A549 (cell line): ENCODE data around the gene LIG1. TPM values are rescaled to one million over a fixed set of nuclear protein-coding genes. Genes with fewer than 3 reads are reported as not detected.

Experiments used
- ATAC-seq, 2 experiments: fragments of 200-7000 bp in 1 of 2; fragments of >200 bp in 1 of 2; cut with Nextera tagmentation in 1 of 2; cut with Tn5 transposase in 1 of 2; 3 replicates each; pipeline versions ENCODE4 v1.8.0 to v1.9.1; 2018 to 2020; ENCODE audit warnings: mild to moderate bottlenecking in 1 of 2, moderate library complexity in 1 of 2
- CTCF ChIA-PET: fragments of 300-600 bp; sonication (Branson Sonifier 250); formaldehyde crosslinking; extraction: SDS; loops from one replicate; lab custom pipeline; 2021; ENCODE audit warnings: antibody characterized with exemption, inconsistent platforms; lab: Yijun Ruan, JAX
- POLR2A ChIA-PET: fragments of 350-600 bp; formaldehyde crosslinking; extraction: SDS; loops from one replicate; lab custom pipeline; 2021; ENCODE audit warnings: antibody characterized with exemption, inconsistent platforms; lab: Yijun Ruan, JAX
- DNase-seq, 2 experiments: peaks; one replicate each; pipeline versions ENCODE4 v3.0.0 to v3.0.0-alpha.2; 2011 to 2016; ENCODE audit warnings: low read depth in 1 of 2, low spot score in 1 of 2
- FAIRE-seq: peaks from 2 replicates; lab custom pipeline; 2011; peaks lifted over from hg19 to GRCh38; lab: Jason Lieb, UNC
- H3K27ac ChIP-seq, 2 experiments: fragments of >200 bp; sonication (Bioruptor Twin); formaldehyde crosslinking; 3 replicates each; pipeline ENCODE4 v1.5.1; 2016 to 2017
- H3K4me1 ChIP-seq: fragments of >200 bp; sonication (Bioruptor Twin); formaldehyde crosslinking; 3 replicates; pipeline ENCODE4 v1.6.1; 2016
- H3K4me2 ChIP-seq: fragments of >200 bp; sonication (Bioruptor Twin); formaldehyde crosslinking; 3 replicates; pipeline ENCODE4 v1.6.1; 2016
- H3K4me3 ChIP-seq: fragments of >200 bp; sonication (Bioruptor Twin); formaldehyde crosslinking; 3 replicates; pipeline ENCODE4 v1.5.1; 2016
- H3K9me3 ChIP-seq: fragments of >200 bp; sonication (Bioruptor Twin); formaldehyde crosslinking; 3 replicates; pipeline ENCODE4 v1.6.1; 2016
- CBX2 ChIP-seq: fragments of 200-600 bp; sonication (generic); IDR thresholded peaks from 2 replicates; pipeline ENCODE4 v1.6.1; 2016; ENCODE audit warnings: low read depth, mild to moderate bottlenecking, borderline replicate concordance
- CHD2 ChIP-seq: fragments of 150-350 bp; IDR thresholded peaks from 2 replicates; pipeline ENCODE4 v1.6.1; 2014; ENCODE audit warnings: low read length; ENCODE audit not compliant: partially characterized antibody
- CTCF ChIP-seq: fragments of >200 bp; sonication (Bioruptor Twin); formaldehyde crosslinking; IDR thresholded peaks from 3 replicates; pipeline ENCODE4 v1.5.1; 2016
- EHMT2 ChIP-seq: fragments of 200-600 bp; sonication (generic); IDR thresholded peaks from 2 replicates; pipeline ENCODE4 v1.6.1; 2016; ENCODE audit warnings: antibody characterized with exemption, low read depth, mild to moderate bottlenecking, moderate library complexity
- EP300 ChIP-seq, 2 experiments: fragments of >200 bp; sonication (Bioruptor Twin); formaldehyde crosslinking; IDR thresholded peaks; 2 replicates in 1 of 2; 3 replicates in 1 of 2; pipeline ENCODE4 v1.6.1; 2016 to 2017
- ESRRA ChIP-seq: fragments of 150-350 bp; IDR thresholded peaks from 2 replicates; pipeline ENCODE4 v1.6.1; 2014; ENCODE audit warnings: mild to moderate bottlenecking, low read length, borderline replicate concordance
- FOSL2 ChIP-seq, 2 experiments: fragments of 450-650 bp in 1 of 2; fragments of >200 bp in 1 of 2; sonication (Bioruptor Twin) in 1 of 2; formaldehyde crosslinking; IDR thresholded peaks; 2 replicates each; pipeline versions ENCODE4 v1.5.0 to v1.6.1; 2016 to 2020; ENCODE audit warnings: mild to moderate bottlenecking in 1 of 2, moderate library complexity in 1 of 2
- GATA3 ChIP-seq: IDR thresholded peaks from 2 replicates; pipeline ENCODE4 v1.6.1; 2012; ENCODE audit warnings: borderline replicate concordance
- HDAC2 ChIP-seq: fragments of 200-600 bp; sonication (generic); IDR thresholded peaks from 2 replicates; pipeline ENCODE4 v1.6.1; 2016
- HEYL ChIP-seq: fragments of 250-450 bp; sonication (Bioruptor Pico); IDR thresholded peaks from 2 replicates; pipeline ENCODE4 v1.8.0; 2021; ENCODE audit warnings: mild to moderate bottlenecking, moderate library complexity
- JUN ChIP-seq, 2 experiments: fragments of >200 bp; sonication (Bioruptor Twin); formaldehyde crosslinking; IDR thresholded peaks; 2 replicates in 1 of 2; 3 replicates in 1 of 2; pipeline ENCODE4 v1.6.1; 2016 to 2017
- KDM5A ChIP-seq: fragments of 200-600 bp; sonication (generic); IDR thresholded peaks from 2 replicates; pipeline ENCODE4 v1.6.1; 2016; ENCODE audit warnings: antibody characterized with exemption, mild to moderate bottlenecking
- MAFK ChIP-seq: fragments of 450-650 bp; IDR thresholded peaks from 2 replicates; pipeline ENCODE4 v1.6.1; 2014; ENCODE audit not compliant: partially characterized antibody
- MAX ChIP-seq: IDR thresholded peaks from 2 replicates; pipeline ENCODE4 v1.6.1; 2012
- MYC ChIP-seq: IDR thresholded peaks from 2 replicates; pipeline ENCODE4 v1.6.1; 2012; ENCODE audit warnings: mild to moderate bottlenecking, inconsistent platforms, low read length, improper control_type of control experiment, borderline replicate concordance
- NFE2L2 ChIP-seq: fragments of 150-350 bp; conservative IDR thresholded peaks from 2 replicates; pipeline ENCODE4 v1.6.1; 2014; ENCODE audit warnings: low read length
- NPAS2 ChIP-seq: fragments of 250-450 bp; sonication (Bioruptor Pico); IDR thresholded peaks from 2 replicates; pipeline ENCODE4 v1.8.0; 2022; ENCODE audit warnings: mild to moderate bottlenecking, moderate library complexity, borderline replicate concordance
- PHF8 ChIP-seq: fragments of 200-600 bp; sonication (generic); IDR thresholded peaks from 2 replicates; pipeline ENCODE4 v1.6.1; 2016; ENCODE audit warnings: low read depth, mild to moderate bottlenecking, antibody characterized with exemption, moderate library complexity, borderline replicate concordance
- RARB ChIP-seq: fragments of 250-450 bp; sonication (Bioruptor Pico); IDR thresholded peaks from 2 replicates; pipeline ENCODE4 v1.8.0; 2021; ENCODE audit warnings: mild to moderate bottlenecking, moderate library complexity
- TFCP2L1 ChIP-seq: fragments of 250-450 bp; sonication (Bioruptor Pico); IDR thresholded peaks from 2 replicates; pipeline ENCODE4 v1.5.0; 2021; ENCODE audit warnings: mild to moderate bottlenecking
- TP53 ChIP-seq: fragments of 250-450 bp; sonication (Bioruptor Pico); IDR thresholded peaks from 2 replicates; pipeline ENCODE4 v1.5.0; 2021; ENCODE audit warnings: mild to moderate bottlenecking, moderate library complexity
- ZC3H11A ChIP-seq: fragments of 450-650 bp; IDR thresholded peaks from 2 replicates; pipeline ENCODE4 v1.6.1; 2014; ENCODE audit warnings: antibody characterized with exemption, mild to moderate bottlenecking
- ZFP36 ChIP-seq: fragments of 450-650 bp; IDR thresholded peaks from 2 replicates; pipeline ENCODE4 v1.6.1; 2014; ENCODE audit warnings: borderline replicate concordance; ENCODE audit not compliant: partially characterized antibody
- ZSCAN20 ChIP-seq: fragments of 250-450 bp; sonication (Bioruptor Pico); IDR thresholded peaks from 2 replicates; pipeline ENCODE4 v1.8.0; 2022; ENCODE audit warnings: mild to moderate bottlenecking, moderate library complexity
- WGBS: methylation state at CpG from one replicate; pipeline ENCODE4 v1.1.6; 2017; ENCODE audit errors: missing lambda C conversion rate; 5-methylcytosine and 5-hydroxymethylcytosine counted together
- polyA plus RNA-seq, 4 experiments: library from polyadenylated mRNA; depleted of rRNA in 3 of 4; stranded (reverse); fragments of >200 nt; fragmentation: RNase III in 1 of 4; extraction: RNeasy Plus Mini Kit Qiagen cat#74134 plus additional on column Dnase treatment in 1 of 4; gene quantifications; 2 replicates in 3 of 4; 3 replicates in 1 of 4; pipeline ENCODE4 v1.2.3, GENCODE V29; 2011 to 2017
- TF ChIP-seq, protein P1 (sequence below): fragments of 250-450 bp; sonication (Bioruptor Pico); IDR thresholded peaks from 2 replicates; pipeline ENCODE4 v1.5.0; 2021; ENCODE audit warnings: mild to moderate bottlenecking, moderate library complexity, borderline replicate concordance

The LIG1 gene
- polyA plus RNA-seq, 2 of the 4 experiments (the other 2 are of a cell fraction) = 54.9 to 101 TPM

DNA sequence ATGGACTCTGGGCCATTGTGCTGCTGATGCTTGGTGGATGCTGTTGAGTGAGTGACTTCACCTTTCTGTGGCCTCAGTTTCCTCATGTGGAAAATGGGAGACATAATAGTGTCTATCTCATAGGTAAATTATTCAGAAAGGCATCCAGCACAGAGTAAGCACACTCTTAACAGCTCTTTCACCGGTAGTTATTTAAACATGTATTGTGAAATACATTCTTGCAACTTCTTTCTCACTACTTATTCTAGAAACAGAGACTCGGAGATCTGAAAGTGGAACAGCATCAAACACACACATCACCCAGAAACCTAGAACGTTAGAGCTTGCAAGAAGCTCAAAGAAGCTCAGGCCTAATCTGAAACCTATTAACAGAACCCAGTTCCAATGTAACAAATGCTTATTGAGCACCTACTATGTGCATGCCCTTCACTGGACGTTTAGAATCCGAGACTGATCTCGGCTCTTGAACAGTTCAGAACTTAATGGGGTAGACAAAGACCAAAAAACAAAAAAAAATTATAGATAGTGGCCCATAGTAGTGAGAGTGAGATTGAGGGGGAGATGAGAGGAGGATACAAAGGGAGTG lies 4.4 kb upstream of the LIG1 start:
- no peak for FAIRE-seq
- Histone ChIP-seq H3K27ac (no peak overlapping the region), H3K4me1 (peaks cover 8% of the 10 kb centered on the region; the same call in 1 of the 3 replicates), H3K4me3 (no peak overlapping the region), H3K9me3 (no peaks in the 10 kb centered on the region), H3K4me2 (no peak overlapping the region)
- CTCF ChIA-PET = interaction anchor here (1.2 to 3.0 kb wide), 3 partner anchors 22 to 211 kb away, joined by 3 to 15 read pairs (median 4); no protein-coding TSS in a partner anchor
- TF ChIP-seq ZSCAN20 (CRISPR knock-in tag) (no peak), EP300 (IDR thresholded peaks at IDR 0.05) (no peak), TP53 (CRISPR knock-in tag) (no peak), RARB (no peak), GATA3 (no peak), TFCP2L1 (no peak), KDM5A (no peak)
- ATAC-seq = no peak
- POLR2A ChIA-PET = no interaction called here
- WGBS = 88% methylated on average over 6 of the region's 6 CpGs
- DNase-seq = no peak

- FAIRE-seq (no peak), ATAC-seq (no peak), DNase-seq (no peak)
- ChIA-PET CTCF (interaction anchor here (1.0 to 1.5 kb wide), 6 partner anchors 8 to 89 kb away, joined by 3 to 9 read pairs (median 4); no protein-coding TSS in a partner anchor), POLR2A (interaction anchor here (1.0 kb wide), 1 partner anchor 32 kb away, joined by 3 read pairs; no protein-coding TSS in a partner anchor)
- Histone ChIP-seq H3K4me2 (peak overlapping the region; percentile 93), H3K4me1 (peaks cover 14% of the 10 kb centered on the region; the same call in 2 of the 3 replicates), H3K9me3 (no peaks in the 10 kb centered on the region), H3K27ac (peak overlapping the region in 1 of 2 experiments; percentile 93; a peak in 3 of 6 replicates), H3K4me3 (peak overlapping the region; percentile 94; the same call in 2 of the 3 replicates)
- no peak for TF ChIP-seq CBX2
- WGBS = 96% methylated on average over 37 of the region's 37 CpGs
These were observed 1.6 kb upstream of the LIG1 start for GRCh38 chr19:48171710-48172109.

GRCh38 chr19:48170817-48171347 lies 738 bp upstream of the LIG1 start:
- DNase-seq = no peak
- no peaks in the 10 kb centered on the region for H3K9me3 ChIP-seq
- WGBS = 6% methylated on average over 14 of the region's 21 CpGs
- POLR2A ChIA-PET = interaction anchor here (1.0 to 1.3 kb wide), 2 partner anchors 33 to 61 kb away, joined by 3 read pairs; partner anchors contain the start of gene PLA2G4C
- H3K4me1 ChIP-seq = peaks cover 14% of the 10 kb centered on the region; the same call in 2 of the 3 replicates
- CTCF ChIA-PET = interaction anchor here (0.8 to 1.5 kb wide), 5 partner anchors 9 to 63 kb away, joined by 3 to 5 read pairs (median 4); no protein-coding TSS in a partner anchor
- TF ChIP-seq HDAC2 = no peak
- TF ChIP-seq JUN (IDR thresholded peaks at IDR 0.05) = peak in 1 of 2 experiments; percentile 9; a peak in 1 of 5 replicates
- TF ChIP-seq ZSCAN20 (CRISPR knock-in tag) = no peak
- FAIRE-seq = no peak
- peak; percentile 1 to 46; a peak in 3 of 6 replicates for ATAC-seq
- H3K27ac ChIP-seq = peak overlapping the region; percentile 92 to 93
- H3K4me2 ChIP-seq = peak overlapping the region; percentile 93
- H3K4me3 ChIP-seq = peak overlapping the region; percentile 94

- H3K4me1 ChIP-seq = peaks cover 14% of the 10 kb centered on the region; the same call in 2 of the 3 replicates
- CTCF ChIA-PET = interaction anchor here (0.6 to 1.4 kb wide), 4 partner anchors 17 to 374 kb away, joined by 3 to 5 read pairs (median 4); no protein-coding TSS in a partner anchor
- peak overlapping the region; percentile 92 to 93 for H3K27ac ChIP-seq
- H3K9me3 ChIP-seq = no peaks in the 10 kb centered on the region
- ATAC-seq (peak; percentile 32 to 43), FAIRE-seq (no peak), DNase-seq (peak; percentile 79 to 89)
- POLR2A ChIA-PET = interaction anchor here (0.6 to 1.1 kb wide), 8 partner anchors 12 to 91 kb away, joined by 3 to 17 read pairs (median 4); partner anchors contain the start of genes CARD8 and PLA2G4C
- WGBS = 8% methylated on average over 3 of the region's 15 CpGs
- peak overlapping the region; percentile 75 for H3K4me2 ChIP-seq
- peak overlapping the region; percentile 94 for H3K4me3 ChIP-seq
- TF ChIP-seq EHMT2 (no peak), MYC (no peak), NPAS2 (CRISPR knock-in tag) (no peak), CBX2 (no peak), ZFP36 (no peak), HEYL (CRISPR knock-in tag) (no peak), ESRRA (no peak), ZC3H11A (no peak), NFE2L2 (no peak), FOSL2 (IDR thresholded peaks at IDR 0.05) (no peak), FOSL2 (CRISPR knock-in tag; IDR thresholded peaks at IDR 0.05) (no peak), ZSCAN20 (CRISPR knock-in tag) (no peak), CHD2 (no peak), CTCF (no peak), JUN (IDR thresholded peaks at IDR 0.05) (no peak), PHF8 (no peak), MAFK (no peak), MAX (no peak)
- TF ChIP-seq, protein P1, sequence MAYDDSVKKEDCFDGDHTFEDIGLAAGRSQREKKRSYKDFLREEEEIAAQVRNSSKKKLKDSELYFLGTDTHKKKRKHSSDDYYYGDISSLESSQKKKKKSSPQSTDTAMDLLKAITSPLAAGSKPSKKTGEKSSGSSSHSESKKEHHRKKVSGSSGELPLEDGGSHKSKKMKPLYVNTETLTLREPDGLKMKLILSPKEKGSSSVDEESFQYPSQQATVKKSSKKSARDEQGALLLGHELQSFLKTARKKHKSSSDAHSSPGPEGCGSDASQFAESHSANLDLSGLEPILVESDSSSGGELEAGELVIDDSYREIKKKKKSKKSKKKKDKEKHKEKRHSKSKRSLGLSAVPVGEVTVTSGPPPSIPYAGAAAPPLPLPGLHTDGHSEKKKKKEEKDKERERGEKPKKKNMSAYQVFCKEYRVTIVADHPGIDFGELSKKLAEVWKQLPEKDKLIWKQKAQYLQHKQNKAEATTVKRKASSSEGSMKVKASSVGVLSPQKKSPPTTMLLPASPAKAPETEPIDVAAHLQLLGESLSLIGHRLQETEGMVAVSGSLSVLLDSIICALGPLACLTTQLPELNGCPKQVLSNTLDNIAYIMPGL (CRISPR knock-in tag) = no peak
These were observed 586 bp downstream of the LIG1 start for GRCh38 chr19:48169578-48169938.
